Right atrium auricular region (tissue), 2 donors: ENCODE results near the gene GSTA2. TPM values are rescaled to one million over a fixed set of nuclear protein-coding genes. Genes with fewer than 3 reads are reported as not detected.

ENCODE experiments used
- DNase-seq: peaks from one replicate; pipeline ENCODE4 v3.0.0-alpha.2; 2019; ENCODE audit warnings: low spot score
- H3K27ac ChIP-seq, 2 donors: fragments of 200-600 bp; sonication (generic); 1 replicate in 1 of 2; 2 replicates in 1 of 2; pipeline ENCODE4 v1.5.1; 2016 to 2019
- H3K27me3 ChIP-seq, 2 donors: fragments of 200-600 bp; sonication (generic); one replicate each; pipeline versions ENCODE4 v1.5.1 to v1.6.0; 2017 to 2019
- H3K36me3 ChIP-seq: fragments of 200-600 bp; sonication (generic); one replicate; pipeline ENCODE4 v1.5.1; 2016
- H3K4me1 ChIP-seq, 2 donors: fragments of 200-600 bp; sonication (generic); one replicate each; pipeline versions ENCODE4 v1.5.1 to v1.6.0; 2017 to 2019
- H3K4me3 ChIP-seq, 2 donors: fragments of 200-600 bp; sonication (generic); 1 replicate in 1 of 2; 2 replicates in 1 of 2; pipeline ENCODE4 v1.5.1; 2017 to 2019; ENCODE audit warnings: mild to moderate bottlenecking in 1 of 2, moderate library complexity in 1 of 2
- H3K9me3 ChIP-seq, 2 donors: fragments of 200-600 bp; sonication (generic); one replicate each; pipeline ENCODE4 v1.5.1; 2019
- total RNA-seq, 2 donors: library from RNA; depleted of rRNA; stranded (reverse); fragments of >200 nt; gene quantifications; one replicate each; pipeline ENCODE4 v1.1.0, GENCODE V29; 2016
- TF ChIP-seq, protein P1 (sequence below), 2 donors: fragments of 200-600 bp; sonication (generic); IDR thresholded peaks; one replicate each; pipeline ENCODE4 v1.5.1; 2019; ENCODE audit warnings: antibody characterized with exemption in 2 of 2

GSTA2 gene
- total RNA-seq, 2 donors from 2014 or later, result not detected

DNA sequence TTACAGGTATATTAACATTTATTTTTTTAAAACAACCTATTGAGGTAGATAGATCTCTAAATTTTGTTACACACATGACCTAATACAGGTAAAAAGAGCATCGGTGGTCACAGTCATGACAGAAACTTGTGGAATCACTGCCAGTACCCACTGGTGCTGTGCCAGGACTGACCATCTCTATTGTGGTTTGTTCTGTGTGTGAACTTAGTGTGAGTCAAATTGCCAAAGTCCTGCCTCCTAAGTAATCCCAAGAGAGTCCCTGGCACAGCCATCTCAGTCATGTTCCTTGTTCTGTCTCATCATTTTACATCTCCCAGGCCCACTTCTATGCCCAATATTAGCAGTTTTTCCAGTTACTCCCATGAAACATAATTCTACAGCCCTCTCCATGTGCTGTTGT is 21.4 kb downstream of the GSTA2 start:
- Histone ChIP-seq H3K4me1 (no peaks in the 10 kb centered on the region), H3K4me3 (no peak overlapping the region), H3K9me3 (peaks cover 0 to 8% of the 10 kb centered on the region in 2 donors), H3K36me3 (no peaks in the 10 kb centered on the region), H3K27ac (no peak overlapping the region), H3K27me3 (no peaks in the 10 kb centered on the region)
- TF ChIP-seq, protein P1, sequence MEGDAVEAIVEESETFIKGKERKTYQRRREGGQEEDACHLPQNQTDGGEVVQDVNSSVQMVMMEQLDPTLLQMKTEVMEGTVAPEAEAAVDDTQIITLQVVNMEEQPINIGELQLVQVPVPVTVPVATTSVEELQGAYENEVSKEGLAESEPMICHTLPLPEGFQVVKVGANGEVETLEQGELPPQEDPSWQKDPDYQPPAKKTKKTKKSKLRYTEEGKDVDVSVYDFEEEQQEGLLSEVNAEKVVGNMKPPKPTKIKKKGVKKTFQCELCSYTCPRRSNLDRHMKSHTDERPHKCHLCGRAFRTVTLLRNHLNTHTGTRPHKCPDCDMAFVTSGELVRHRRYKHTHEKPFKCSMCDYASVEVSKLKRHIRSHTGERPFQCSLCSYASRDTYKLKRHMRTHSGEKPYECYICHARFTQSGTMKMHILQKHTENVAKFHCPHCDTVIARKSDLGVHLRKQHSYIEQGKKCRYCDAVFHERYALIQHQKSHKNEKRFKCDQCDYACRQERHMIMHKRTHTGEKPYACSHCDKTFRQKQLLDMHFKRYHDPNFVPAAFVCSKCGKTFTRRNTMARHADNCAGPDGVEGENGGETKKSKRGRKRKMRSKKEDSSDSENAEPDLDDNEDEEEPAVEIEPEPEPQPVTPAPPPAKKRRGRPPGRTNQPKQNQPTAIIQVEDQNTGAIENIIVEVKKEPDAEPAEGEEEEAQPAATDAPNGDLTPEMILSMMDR (IDR thresholded peaks at IDR 0.05), result no peak
- DNase-seq, result no peak

DNA sequence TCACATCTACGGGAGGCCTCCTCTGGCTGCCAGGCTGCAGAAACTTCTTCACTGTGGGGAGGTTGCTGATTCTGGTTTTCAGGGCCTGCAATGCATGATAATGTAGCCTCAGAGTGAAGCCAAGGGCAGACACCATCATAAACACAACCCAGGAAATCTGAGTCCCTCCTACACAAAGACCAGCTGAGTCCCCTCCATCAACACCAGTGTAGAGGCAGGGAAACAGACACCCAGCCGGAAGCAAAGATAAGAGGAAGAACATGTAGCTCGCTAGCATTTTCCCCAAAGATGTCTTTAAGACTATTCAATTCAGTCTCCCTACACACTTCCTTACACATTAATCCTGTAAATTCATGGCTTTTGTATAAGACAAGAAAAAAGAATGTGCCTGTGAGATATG is 23.6 kb downstream of the GSTA2 start:
- no peaks in the 10 kb centered on the region for H3K36me3 ChIP-seq
- no peak for DNase-seq
- no peaks in the 10 kb centered on the region for H3K4me1 ChIP-seq
- no peaks in the 10 kb centered on the region for H3K27me3 ChIP-seq
- H3K9me3 ChIP-seq, result peaks cover 0 to 8% of the 10 kb centered on the region in 2 donors
- H3K4me3 ChIP-seq, result no peak overlapping the region
- no peak overlapping the region for H3K27ac ChIP-seq
- TF ChIP-seq, protein P1 (IDR thresholded peaks at IDR 0.05), result no peak

DNA sequence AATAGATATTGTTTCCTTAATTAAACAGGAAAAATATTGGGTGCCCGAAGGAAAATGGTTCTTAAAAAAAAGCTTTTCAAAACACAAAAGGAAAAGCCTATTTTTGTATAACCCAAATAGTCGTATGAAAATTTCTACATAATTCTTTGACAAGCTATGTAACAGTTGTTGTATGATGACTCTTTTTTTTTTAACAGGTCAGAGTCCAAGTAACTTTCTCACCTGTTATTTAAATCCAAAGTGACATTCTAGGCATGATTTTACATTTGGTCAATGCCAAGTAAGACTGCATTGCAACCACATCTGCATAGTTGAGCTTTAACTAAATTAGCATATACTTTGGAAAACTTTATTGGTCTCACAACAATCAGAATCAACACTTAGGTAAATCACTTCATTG is 24.1 kb downstream of the GSTA2 start:
- Histone ChIP-seq H3K4me1 (no peaks in the 10 kb centered on the region), H3K27ac (no peak overlapping the region), H3K36me3 (no peaks in the 10 kb centered on the region), H3K4me3 (no peak overlapping the region), H3K9me3 (peaks cover 0 to 8% of the 10 kb centered on the region in 2 donors), H3K27me3 (no peaks in the 10 kb centered on the region)
- TF ChIP-seq, protein P1 (IDR thresholded peaks at IDR 0.05), result no peak
- no peak for DNase-seq

DNA sequence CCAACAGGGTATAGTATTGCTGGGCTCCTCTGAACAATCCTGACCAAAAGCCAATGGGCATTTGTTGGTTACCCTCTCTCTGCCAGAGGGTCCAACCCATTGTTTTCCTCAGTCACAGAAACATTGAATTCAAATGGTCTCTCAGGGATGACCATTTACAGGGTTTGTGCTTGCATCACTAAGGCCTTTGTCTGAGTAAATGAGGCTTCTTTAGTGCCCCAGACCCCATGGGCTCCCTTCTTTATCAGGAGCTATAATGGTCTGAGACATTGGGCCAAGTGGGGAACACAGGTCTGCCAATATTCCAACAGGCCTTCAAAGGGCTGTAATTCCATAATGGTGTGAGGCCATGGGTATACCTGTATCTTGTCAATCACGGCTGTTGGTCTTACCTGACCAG is 27.1 kb downstream of the GSTA2 start:
- TF ChIP-seq, protein P1 (IDR thresholded peaks at IDR 0.05), result no peak
- no peaks in the 10 kb centered on the region for H3K27me3 ChIP-seq
- no peak for DNase-seq
- H3K4me1 ChIP-seq, result no peaks in the 10 kb centered on the region
- H3K9me3 ChIP-seq, result peaks cover 0 to 8% of the 10 kb centered on the region in 2 donors
- H3K36me3 ChIP-seq, result no peaks in the 10 kb centered on the region
- H3K4me3 ChIP-seq, result no peak overlapping the region
- H3K27ac ChIP-seq, result no peak overlapping the region

DNA sequence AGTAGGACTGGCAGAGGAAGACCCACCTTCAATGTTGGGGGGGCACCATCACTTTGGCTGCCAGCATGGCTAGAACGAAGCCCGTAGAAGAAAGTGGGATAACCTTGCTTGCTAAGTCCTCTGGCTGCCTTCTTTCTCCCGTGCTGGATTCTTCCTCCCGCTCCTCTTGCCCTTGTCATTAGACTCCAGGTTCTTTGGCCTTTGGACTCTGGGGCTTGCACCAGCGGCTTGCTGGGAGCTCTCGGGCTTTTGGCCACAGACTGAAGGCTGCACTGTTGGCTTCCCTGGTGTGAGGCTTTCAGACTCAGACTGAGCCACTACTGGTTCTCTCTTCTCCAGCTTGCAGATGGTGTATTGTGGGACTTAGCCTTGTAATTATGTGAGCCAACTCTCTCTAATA is 28.2 kb downstream of the GSTA2 start:
- H3K27ac ChIP-seq, result no peak overlapping the region
- no peaks in the 10 kb centered on the region for H3K27me3 ChIP-seq
- H3K9me3 ChIP-seq, result peaks cover 0 to 4% of the 10 kb centered on the region in 2 donors
- DNase-seq, result no peak
- H3K4me1 ChIP-seq, result no peaks in the 10 kb centered on the region
- H3K4me3 ChIP-seq, result no peak overlapping the region
- H3K36me3 ChIP-seq, result no peaks in the 10 kb centered on the region
- TF ChIP-seq, protein P1 (IDR thresholded peaks at IDR 0.05), result no peak

DNA sequence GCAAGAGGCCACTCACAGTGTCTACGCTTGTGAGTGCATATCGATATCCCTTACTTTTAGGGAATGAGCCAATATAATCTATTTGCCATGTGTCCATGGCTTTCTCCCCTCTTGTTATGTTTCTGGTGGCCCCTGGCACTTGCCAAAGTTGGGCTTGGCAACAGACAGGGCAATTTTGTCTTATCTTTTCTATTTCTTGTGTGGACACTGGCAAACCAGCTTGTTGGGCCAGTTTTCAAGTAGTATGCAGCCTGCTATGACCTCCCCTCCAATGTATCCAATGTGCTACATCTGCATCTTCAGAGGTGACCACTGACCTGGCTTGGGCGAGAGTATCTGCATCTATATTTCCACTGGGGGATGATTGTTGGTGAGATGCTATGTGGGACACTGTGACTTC is 29.2 kb downstream of the GSTA2 start:
- DNase-seq, result no peak

More for the DNA sequence above, 29.2 kb downstream of the GSTA2 start:
- no peaks in the 10 kb centered on the region for H3K4me1 ChIP-seq
- H3K36me3 ChIP-seq, result no peaks in the 10 kb centered on the region
- H3K9me3 ChIP-seq, result no peaks in the 10 kb centered on the region
- H3K4me3 ChIP-seq, result no peak overlapping the region
- no peak overlapping the region for H3K27ac ChIP-seq
- TF ChIP-seq, protein P1 (IDR thresholded peaks at IDR 0.05), result no peak
- H3K27me3 ChIP-seq, result no peaks in the 10 kb centered on the region
